GM12878 (cell line): ENCODE data around the gene NLRP7. TPM values are rescaled to one million over a fixed set of nuclear protein-coding genes. Genes with fewer than 3 reads are reported as not detected.
"Not testable (repeated sequence)": the region's sequence is repeated elsewhere in the genome, so short reads cannot be mapped to it uniquely, and the experiment has no call there.

Source experiments
- ATAC-seq: fragments of 200-7000 bp; cut with Tn5 transposase; 3 replicates; pipeline ENCODE4 v1.9.1; 2020; ENCODE audit warnings: mild to moderate bottlenecking, moderate library complexity
- BruUV-seq: library from RNA; stranded (reverse); fragments of 400-500 nt; replicated peaks from 2 replicates; lab custom pipeline; 2021; lab: Mats Ljungman, UMichigan
- CTCF ChIA-PET: fragments of 300-600 bp; sonication (Branson Sonifier 250); formaldehyde crosslinking; extraction: SDS; loops from one replicate; lab custom pipeline; 2021; ENCODE audit warnings: inconsistent platforms; lab: Yijun Ruan, JAX
- POLR2A ChIA-PET: fragments of 350-600 bp; formaldehyde crosslinking; extraction: SDS; loops from one replicate; lab custom pipeline; 2021; ENCODE audit warnings: inconsistent platforms; lab: Charles Lee
- RAD21 ChIA-PET: fragments of 300-600 bp; sonication (Branson Sonifier 250); formaldehyde crosslinking; loops from one replicate; lab custom pipeline; 2023; ENCODE audit warnings: antibody characterized with exemption; ENCODE audit not compliant: unreplicated experiment; lab: Charles Lee
- SMC1A ChIA-PET: fragments of 300-600 bp; sonication (Branson Sonifier 250); formaldehyde crosslinking; loops from one replicate; lab custom pipeline; 2023; ENCODE audit not compliant: unreplicated experiment, uncharacterized antibody; lab: Charles Lee
- DNase-seq: peaks from one replicate; pipeline ENCODE4 v3.0.0-alpha.2; 2011; ENCODE audit warnings: low read depth, low spot score
- FAIRE-seq: peaks from 3 replicates; lab custom pipeline; 2011; peaks lifted over from hg19 to GRCh38; lab: Jason Lieb, UNC
- H2AFZ ChIP-seq: 2 replicates; pipeline ENCODE4 v1.6.0; 2011; ENCODE audit warnings: low read depth, low read length, control low read depth; ENCODE audit not compliant: control insufficient read depth
- H3K27ac ChIP-seq: 2 replicates; pipeline ENCODE4 v1.5.1; 2011; ENCODE audit warnings: control low read depth; ENCODE audit not compliant: control insufficient read depth, insufficient read depth
- H3K27me3 ChIP-seq, 2 experiments: replicated peaks in 1 of 2; 2 replicates each; pipeline versions ENCODE4 v1.6.0 to v1.6.1; 2011; ENCODE audit warnings: low read length in 1 of 2; ENCODE audit not compliant: control insufficient read depth in 2 of 2, insufficient read depth in 2 of 2
- H3K36me3 ChIP-seq, 2 experiments: 2 replicates each; pipeline ENCODE4 v1.5.1; 2011; ENCODE audit warnings: low read length in 1 of 2; ENCODE audit not compliant: control insufficient read depth in 2 of 2, insufficient read depth in 2 of 2
- H3K4me1 ChIP-seq: 2 replicates; pipeline ENCODE4 v1.6.1; 2011; ENCODE audit warnings: mild to moderate bottlenecking, low read length, moderate library complexity, mixed read lengths; ENCODE audit not compliant: control insufficient read depth, insufficient read depth
- H3K4me2 ChIP-seq: 2 replicates; pipeline ENCODE4 v1.6.0; 2011; ENCODE audit warnings: control low read depth; ENCODE audit not compliant: control insufficient read depth, insufficient read depth
- H3K4me3 ChIP-seq: fragments of 200-600 bp; sonication (generic); 2 replicates; pipeline ENCODE4 v1.5.1; 2016
- H3K79me2 ChIP-seq: 2 replicates; pipeline ENCODE4 v1.6.0; 2011; ENCODE audit warnings: low read length; ENCODE audit not compliant: control insufficient read depth, insufficient read depth
- H3K9ac ChIP-seq: 2 replicates; pipeline ENCODE4 v1.8.0; 2011; ENCODE audit warnings: low read length, control low read depth, mixed read lengths; ENCODE audit not compliant: control insufficient read depth, insufficient read depth
- H3K9me3 ChIP-seq: replicated peaks from 3 replicates; pipeline ENCODE4 v1.5.1; 2011; ENCODE audit warnings: mild to moderate bottlenecking, low read length; ENCODE audit not compliant: control insufficient read depth, insufficient read depth
- H4K20me1 ChIP-seq: 2 replicates; pipeline ENCODE4 v1.6.0; 2011; ENCODE audit not compliant: control insufficient read depth, insufficient read depth
- HDGF ChIP-seq: fragments of 450-650 bp; IDR thresholded peaks from 2 replicates; pipeline ENCODE4 v1.6.1; 2016; ENCODE audit warnings: antibody characterized with exemption
- POLR2AphosphoS2 ChIP-seq: IDR thresholded peaks from 2 replicates; pipeline ENCODE4 v1.6.1; 2011; ENCODE audit warnings: low read depth, mild to moderate bottlenecking, low read length, improper control_type of control experiment, moderate library complexity
- POU2F2 ChIP-seq: IDR thresholded peaks from 3 replicates; pipeline ENCODE4 v1.6.1; 2011; ENCODE audit warnings: low read depth, mild to moderate bottlenecking, low read length, borderline replicate concordance
- SMARCA5 ChIP-seq: fragments of 450-650 bp; IDR thresholded peaks from 2 replicates; pipeline ENCODE4 v1.6.1; 2017; ENCODE audit warnings: mild to moderate bottlenecking
- WGBS: methylation state at CpG from one replicate; pipeline ENCODE4 v1.1.6; 2016; ENCODE audit warnings: low lambda C conversion rate; ENCODE audit not compliant: insufficient replicate concordance, insufficient coverage; ENCODE audit errors: missing lambda C conversion rate; 5-methylcytosine and 5-hydroxymethylcytosine counted together
- in situ Hi-C: fragments of 300-500 bp; cut with MboI; formaldehyde crosslinking; loops from 9 replicates; pipeline ENCODE4 v1.14.3; 2018; ENCODE audit warnings: mixed read lengths
- intact Hi-C: fragments of 100-400 bp; cut with micrococcal nuclease; formaldehyde crosslinking; loops from one replicate; pipeline ENCODE4 v1.14.2; 2022; ENCODE audit not compliant: unreplicated experiment
- polyA plus RNA-seq, 11 experiments: library from polyadenylated mRNA; depleted of rRNA in 4 of 11; unstranded in 6 of 11; stranded (reverse) in 5 of 11; fragments of >200 nt; fragmentation: Nextera tagmentation in 4 of 11; fragmentation: Illumina TruSeq in 1 of 11; extraction: Ambion mirVana in 4 of 11; extraction: Trizol in 1 of 11; gene quantifications; 1 replicate in 1 of 11; 2 replicates in 10 of 11; pipeline versions ENCODE4 v1.2.1 to v1.2.3, GENCODE V29; 2011 to 2016; ENCODE audit warnings: inconsistent platforms in 2 of 11, missing spikeins in 2 of 11, low read depth in 1 of 11
- total RNA-seq, 4 experiments: library from RNA; depleted of rRNA in 3 of 4; stranded (reverse); fragments of >200 nt in 3 of 4; fragmentation: Illumina TruSeq in 1 of 4; extraction: Trizol in 1 of 4; gene quantifications; 2 replicates each; pipeline versions ENCODE4 v1.2.1 to v1.2.3, GENCODE V29; 2013 to 2021
- TF ChIP-seq, protein P1 (sequence below): fragments of 450-650 bp; IDR thresholded peaks from 2 replicates; pipeline ENCODE4 v1.6.1; 2017; ENCODE audit warnings: mild to moderate bottlenecking, low read depth, inconsistent platforms; ENCODE audit not compliant: poor library complexity, severe bottlenecking
- TF ChIP-seq, protein P2 (sequence below): fragments of 450-650 bp; conservative IDR thresholded peaks from 2 replicates; pipeline ENCODE4 v1.6.1; 2017; ENCODE audit warnings: mild to moderate bottlenecking, moderate library complexity

Gene NLRP7
- total and polyA plus RNA-seq, 10 of the 15 experiments (the other 5 are each of a cell fraction or from before 2014, with no cell fraction given): 0.08 to 3.4 (median 0.31) TPM

DNA sequence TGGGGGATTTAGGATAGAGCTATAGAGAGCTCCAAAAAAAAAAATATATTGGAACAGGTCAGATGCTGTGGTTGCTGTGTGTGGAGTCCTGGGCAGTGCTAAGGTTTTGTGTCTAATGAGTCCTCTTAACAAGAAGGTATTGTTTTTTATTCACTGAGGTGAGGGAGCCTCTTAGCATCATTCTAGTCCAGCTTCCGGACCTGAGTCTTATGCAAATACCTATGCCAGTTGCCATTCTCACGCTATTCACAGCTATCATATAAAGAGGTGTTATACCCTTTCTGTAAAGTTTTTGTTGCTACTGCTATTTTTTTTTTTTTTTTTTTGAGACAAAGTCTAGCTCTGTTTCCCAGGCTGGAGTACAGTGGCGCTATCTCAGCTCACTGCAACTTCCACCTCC lies 20.3 kb upstream of the NLRP7 start:
- H3K9me3 ChIP-seq: no peaks in the 10 kb centered on the region; the same call in 2 of the 3 replicates
- H3K79me2 ChIP-seq: no peaks in the 10 kb centered on the region
- BruUV-seq: no TSS peak
- intact Hi-C loops: no loop called here
- no peak overlapping the region for H2AFZ ChIP-seq
- SMC1A ChIA-PET: interaction anchor here (0.6 kb wide), 1 partner anchor 19 kb away, joined by 3 read pairs; no protein-coding TSS in a partner anchor
- no peak overlapping the region for H3K27ac ChIP-seq
- in situ Hi-C loops: no loop called here
- H3K36me3 ChIP-seq: no peaks in the 10 kb centered on the region
- CTCF ChIA-PET: no interaction called here
- FAIRE-seq: peak; percentile 69
- no peaks in the 10 kb centered on the region for H3K27me3 ChIP-seq
- POLR2A ChIA-PET: interaction anchor here (0.6 kb wide), 2 partner anchors 38 to 398 kb away, joined by 3 to 4 read pairs; no protein-coding TSS in a partner anchor
- 0 out of 2 replicates have a peak overlapping the region, but pooled peaks have one; percentile 25 for H3K4me2 ChIP-seq
- H3K9ac ChIP-seq: no peak overlapping the region
- H3K4me1 ChIP-seq: no peaks in the 10 kb centered on the region
- WGBS: 0% methylated on average over 2 of the region's 3 CpGs
- 0 out of 3 replicates have a peak, but pooled peaks have one; percentile 40 for TF ChIP-seq POU2F2
- no peak for TF ChIP-seq POLR2AphosphoS2
- TF ChIP-seq, protein P1, sequence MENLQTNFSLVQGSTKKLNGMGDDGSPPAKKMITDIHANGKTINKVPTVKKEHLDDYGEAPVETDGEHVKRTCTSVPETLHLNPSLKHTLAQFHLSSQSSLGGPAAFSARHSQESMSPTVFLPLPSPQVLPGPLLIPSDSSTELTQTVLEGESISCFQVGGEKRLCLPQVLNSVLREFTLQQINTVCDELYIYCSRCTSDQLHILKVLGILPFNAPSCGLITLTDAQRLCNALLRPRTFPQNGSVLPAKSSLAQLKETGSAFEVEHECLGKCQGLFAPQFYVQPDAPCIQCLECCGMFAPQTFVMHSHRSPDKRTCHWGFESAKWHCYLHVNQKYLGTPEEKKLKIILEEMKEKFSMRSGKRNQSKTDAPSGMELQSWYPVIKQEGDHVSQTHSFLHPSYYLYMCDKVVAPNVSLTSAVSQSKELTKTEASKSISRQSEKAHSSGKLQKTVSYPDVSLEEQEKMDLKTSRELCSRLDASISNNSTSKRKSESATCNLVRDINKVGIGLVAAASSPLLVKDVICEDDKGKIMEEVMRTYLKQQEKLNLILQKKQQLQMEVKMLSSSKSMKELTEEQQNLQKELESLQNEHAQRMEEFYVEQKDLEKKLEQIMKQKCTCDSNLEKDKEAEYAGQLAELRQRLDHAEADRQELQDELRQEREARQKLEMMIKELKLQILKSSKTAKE: no peak
- TF ChIP-seq, protein P2, sequence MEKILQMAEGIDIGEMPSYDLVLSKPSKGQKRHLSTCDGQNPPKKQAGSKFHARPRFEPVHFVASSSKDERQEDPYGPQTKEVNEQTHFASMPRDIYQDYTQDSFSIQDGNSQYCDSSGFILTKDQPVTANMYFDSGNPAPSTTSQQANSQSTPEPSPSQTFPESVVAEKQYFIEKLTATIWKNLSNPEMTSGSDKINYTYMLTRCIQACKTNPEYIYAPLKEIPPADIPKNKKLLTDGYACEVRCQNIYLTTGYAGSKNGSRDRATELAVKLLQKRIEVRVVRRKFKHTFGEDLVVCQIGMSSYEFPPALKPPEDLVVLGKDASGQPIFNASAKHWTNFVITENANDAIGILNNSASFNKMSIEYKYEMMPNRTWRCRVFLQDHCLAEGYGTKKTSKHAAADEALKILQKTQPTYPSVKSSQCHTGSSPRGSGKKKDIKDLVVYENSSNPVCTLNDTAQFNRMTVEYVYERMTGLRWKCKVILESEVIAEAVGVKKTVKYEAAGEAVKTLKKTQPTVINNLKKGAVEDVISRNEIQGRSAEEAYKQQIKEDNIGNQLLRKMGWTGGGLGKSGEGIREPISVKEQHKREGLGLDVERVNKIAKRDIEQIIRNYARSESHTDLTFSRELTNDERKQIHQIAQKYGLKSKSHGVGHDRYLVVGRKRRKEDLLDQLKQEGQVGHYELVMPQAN: no peak
- TF ChIP-seq SMARCA5: no peak
- TF ChIP-seq HDGF: no peak
- ATAC-seq: peak; percentile 45
- no peaks in the 10 kb centered on the region for H4K20me1 ChIP-seq
- H3K4me3 ChIP-seq: no peak overlapping the region
- peak; percentile 28 for DNase-seq
- RAD21 ChIA-PET: no interaction called here

DNA sequence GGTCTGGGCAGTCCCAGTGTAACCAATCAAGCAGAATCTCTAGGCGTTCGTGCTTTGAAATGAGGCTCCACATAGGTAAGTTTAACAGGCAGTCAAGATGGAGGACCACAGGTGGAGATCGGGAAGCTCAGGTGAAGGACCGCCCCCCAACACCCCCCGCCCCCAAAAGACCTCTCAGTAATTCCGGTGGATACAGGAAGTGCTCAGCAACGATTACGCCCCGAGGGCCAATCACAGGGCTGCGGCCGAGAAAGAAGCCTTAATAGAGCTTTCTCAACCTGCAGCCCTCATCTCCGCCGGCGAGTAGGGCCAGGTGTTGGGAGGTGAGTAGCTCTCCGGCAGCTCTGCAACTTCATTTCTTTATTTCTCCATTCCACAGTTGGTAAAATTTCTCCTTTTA lies 17.7 kb upstream of the NLRP7 start:
- H3K27me3 ChIP-seq, H3K4me1 ChIP-seq, BruUV-seq, DNase-seq, RAD21 ChIA-PET, SMC1A ChIA-PET, H4K20me1 ChIP-seq, in situ Hi-C loops, H3K9me3 ChIP-seq, H2AFZ ChIP-seq, H3K4me2 ChIP-seq, H3K79me2 ChIP-seq, CTCF ChIA-PET, intact Hi-C loops, POLR2A ChIA-PET, H3K36me3 ChIP-seq, H3K27ac ChIP-seq, FAIRE-seq, H3K9ac ChIP-seq, ATAC-seq, H3K4me3 ChIP-seq: not testable (repeated sequence)
- 83% methylated on average over 12 of the region's 15 CpGs for WGBS
